ENCODE data around the gene PLA2G2C.

Gene PLA2G2C

DNA sequence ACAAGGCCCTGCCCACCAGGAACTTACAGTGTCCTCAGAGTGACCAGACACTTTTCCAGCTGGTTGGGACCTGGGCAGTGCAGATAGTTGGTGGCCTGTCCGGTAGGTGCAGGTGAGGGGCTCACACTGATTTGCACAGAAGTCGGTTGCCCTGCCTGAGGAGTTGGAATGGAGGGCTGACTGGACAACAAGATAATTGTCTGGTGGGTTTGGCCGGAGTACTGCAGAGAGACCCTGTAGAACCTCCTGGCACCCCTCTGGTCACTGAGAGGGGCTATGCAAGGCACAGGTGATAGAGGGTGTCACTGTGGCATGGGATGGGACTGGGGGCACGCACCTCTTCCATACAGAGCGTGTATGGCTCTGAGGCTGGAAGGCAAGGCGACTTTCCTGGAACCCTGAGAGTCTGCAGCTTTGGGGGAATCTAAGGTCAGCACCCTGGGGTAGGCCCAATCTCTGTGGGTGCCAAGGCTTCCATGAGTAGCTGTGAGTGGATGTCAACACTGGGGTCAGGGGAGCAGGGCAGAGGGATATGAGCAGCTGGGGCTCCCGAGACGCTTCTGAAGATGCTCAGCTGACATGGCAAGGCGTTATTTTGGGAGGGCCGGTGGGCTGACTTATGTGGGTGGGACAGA, 59.4 kb downstream of the PLA2G2C start:
- DNase-seq, result no peak

- no peak for DNase-seq
Observed at GRCh38 chr1:20126041-20126805, 60.1 kb downstream of the PLA2G2C start.

DNA sequence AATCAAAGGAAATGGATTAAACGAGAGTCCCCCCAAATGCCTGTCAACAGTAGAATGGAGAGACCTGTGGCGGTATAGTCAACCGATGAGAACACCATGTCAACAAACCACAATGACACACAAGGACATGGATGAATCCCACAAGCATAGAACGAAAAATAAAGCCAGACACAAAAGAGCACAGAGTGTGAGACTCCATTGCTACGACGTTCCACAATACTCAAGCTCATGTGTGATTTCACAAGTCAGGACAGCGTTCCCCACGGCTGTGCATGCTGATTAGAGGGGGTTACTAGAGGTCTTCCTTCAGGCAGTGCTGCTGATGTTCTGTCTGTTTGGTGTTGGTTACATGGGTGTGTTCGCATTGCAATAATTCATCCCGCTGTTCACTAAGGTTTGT, 61.2 kb downstream of the PLA2G2C start:
- no peak for DNase-seq

DNA sequence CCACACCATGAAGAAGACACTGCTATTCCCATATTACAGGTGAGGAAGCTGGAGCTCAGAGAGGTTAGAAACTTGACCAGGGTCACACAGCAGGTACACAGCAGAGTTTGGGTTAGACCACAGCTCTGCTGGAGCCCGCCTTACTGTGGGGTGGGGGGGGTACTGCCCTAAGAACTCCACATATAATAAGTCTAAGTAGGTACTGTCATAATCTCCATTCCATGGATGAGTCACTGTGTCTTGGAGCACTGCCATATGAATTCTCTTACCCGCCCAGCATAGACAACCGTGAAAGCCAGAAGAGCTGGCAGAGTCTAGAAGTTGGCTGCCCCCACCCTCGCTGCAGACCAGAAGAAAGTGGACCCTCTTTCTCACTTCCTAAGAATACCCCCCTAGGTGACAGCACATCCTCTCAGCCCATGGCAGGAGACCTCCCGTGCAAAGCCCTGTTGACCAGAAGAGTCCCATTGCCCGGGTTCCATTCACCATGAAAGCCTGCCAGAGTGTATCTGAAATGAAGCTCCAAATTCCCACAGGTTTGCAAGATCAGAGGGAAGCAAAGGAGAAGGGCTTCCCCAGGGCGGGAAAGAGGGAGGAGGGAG, 61.8 kb downstream of the PLA2G2C start:
- DNase-seq, result no peak

- DNase-seq, result no peak
Observed at GRCh38 chr1:20123722-20124455, 62.4 kb downstream of the PLA2G2C start.

GRCh38 chr1:20120796-20121195, 65.5 kb downstream of the PLA2G2C start:
- DNase-seq, result no peak

- DNase-seq, result no peak
Observed at GRCh38 chr1:20119347-20119746, 67.0 kb downstream of the PLA2G2C start, which contains the start of gene PLA2G2D. PLA2G2D (minus strand) TSS chr1:20119536; CDS start chr1:20119498, 38 bp downstream.

- DNase-seq, result no peak
Observed at GRCh38 chr1:20117236-20117635, 69.1 kb downstream of the PLA2G2C start.

DNA sequence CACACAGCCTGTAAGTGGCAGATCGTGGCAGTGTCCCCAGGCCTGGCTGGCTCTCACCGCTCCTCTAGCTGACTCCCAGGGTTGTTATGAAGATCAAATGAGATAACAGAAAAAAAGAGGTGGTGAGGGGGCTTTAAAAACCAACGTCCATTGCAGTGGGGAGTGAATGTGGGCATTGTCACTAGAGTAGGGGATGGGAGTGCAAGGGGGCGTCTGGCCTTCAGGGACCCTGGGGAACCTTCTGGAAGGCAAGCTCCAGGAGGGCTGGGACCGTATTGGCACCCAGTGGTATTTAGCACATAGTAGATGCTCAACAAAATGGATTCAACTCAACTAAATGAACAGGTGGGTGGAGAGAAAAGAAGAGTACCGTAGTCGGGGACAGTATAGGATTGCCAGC, 70.4 kb downstream of the PLA2G2C start:
- no peak for DNase-seq

DNA sequence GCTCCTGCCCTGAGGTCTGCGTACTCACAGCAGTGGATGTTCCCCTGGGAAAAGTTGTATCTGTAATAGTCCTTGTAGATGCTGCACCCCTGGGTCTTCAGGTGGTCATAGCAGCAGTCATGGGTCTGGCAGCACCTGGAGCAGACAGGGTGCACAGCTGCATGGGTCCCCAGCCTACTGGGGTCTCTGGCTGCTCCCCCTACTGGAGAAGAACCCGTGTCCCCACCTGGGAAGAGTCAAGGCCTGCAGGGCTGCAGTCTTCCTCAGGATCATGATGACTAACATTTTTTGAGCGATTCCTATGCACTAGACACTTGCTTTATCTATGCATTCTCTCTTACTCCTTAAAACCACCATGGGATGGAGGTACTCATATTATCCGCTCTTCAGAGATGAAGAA, 70.8 kb downstream of the PLA2G2C start:
- DNase-seq, result no peak

- no peak for DNase-seq
Observed at GRCh38 chr1:20114021-20114648, 72.2 kb downstream of the PLA2G2C start.

Data from T-helper 2 cell (primary cell).